SK-N-MC (cell line): ENCODE results near the gene MMP1.

Experiments
- EZH2 ChIP-seq: fragments of 200-600 bp; sonication (generic); IDR thresholded peaks from one replicate; pipeline ENCODE4 v1.6.1; 2017; ENCODE audit warnings: antibody characterized with exemption
- POLR2AphosphoS5 ChIP-seq: IDR thresholded peaks from 2 replicates; pipeline ENCODE4 v1.6.1; 2012; ENCODE audit warnings: mild to moderate bottlenecking, low read depth, low read length, borderline replicate concordance

DNA sequence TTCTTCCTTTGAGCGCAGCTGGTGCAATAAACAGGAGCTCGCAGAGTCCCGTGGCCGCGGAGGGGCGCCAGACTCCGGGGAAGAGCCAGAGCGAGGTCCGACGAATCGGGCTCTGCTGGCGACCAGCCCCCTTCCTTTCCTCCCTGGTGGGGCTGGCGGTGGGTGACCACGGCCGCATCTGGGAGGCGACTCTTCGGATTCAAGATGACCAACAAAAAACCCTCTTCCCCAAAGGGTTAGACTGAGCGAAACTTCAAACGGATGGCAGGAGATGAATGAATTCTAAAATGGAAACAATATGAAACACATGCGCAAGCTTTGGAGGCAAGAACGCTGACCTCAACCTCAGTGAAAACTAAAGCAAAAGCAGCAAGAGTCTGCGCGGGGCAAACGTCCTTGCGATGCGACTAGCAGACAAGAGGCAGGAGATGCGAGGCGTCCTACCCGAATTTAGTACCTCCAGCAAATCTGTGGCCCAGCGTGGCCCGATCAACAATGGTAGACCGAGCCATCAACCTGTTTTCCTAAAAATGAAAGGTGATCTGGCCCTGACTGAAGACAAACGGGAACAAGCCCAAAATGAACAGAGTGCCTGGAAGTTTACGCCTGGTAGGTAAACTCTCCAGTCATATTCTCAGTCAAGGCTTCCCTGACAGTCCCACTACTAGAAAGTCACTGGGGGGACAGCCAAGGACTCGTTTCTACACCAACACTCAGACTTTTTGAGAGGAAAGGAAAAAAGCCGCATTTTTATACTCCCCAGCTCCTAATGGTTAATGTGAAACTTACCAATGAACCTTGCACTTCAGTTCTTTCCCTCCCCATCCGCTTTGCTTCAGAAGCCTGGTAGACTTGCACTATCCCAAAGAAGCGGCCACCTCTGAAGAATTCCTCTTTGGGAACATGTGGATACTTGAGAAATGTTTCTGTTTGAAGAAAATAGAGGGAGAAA is 33.8 kb upstream of the MMP1 start:
- no peak for TF ChIP-seq POLR2AphosphoS5
- no peak for TF ChIP-seq EZH2
